Ishikawa (cell line): ENCODE measurements around the gene SLC2A14.

Source experiments
- CEBPB ChIP-seq: IDR thresholded peaks from 2 replicates; pipeline ENCODE4 v1.6.1; 2012
- CREB1 ChIP-seq: IDR thresholded peaks from 2 replicates; pipeline ENCODE4 v1.6.1; 2012; ENCODE audit warnings: low read depth
- EGR1 ChIP-seq: IDR thresholded peaks from 2 replicates; pipeline ENCODE4 v1.6.1; 2012
- EP300 ChIP-seq: IDR thresholded peaks from 2 replicates; pipeline ENCODE4 v1.6.1; 2012; ENCODE audit warnings: borderline replicate concordance
- FOXM1 ChIP-seq: IDR thresholded peaks from 2 replicates; pipeline ENCODE4 v1.6.1; 2012; ENCODE audit warnings: low read depth, borderline replicate concordance
- NFIC ChIP-seq: IDR thresholded peaks from 2 replicates; pipeline ENCODE4 v1.6.1; 2012
- RAD21 ChIP-seq: IDR thresholded peaks from 2 replicates; pipeline ENCODE4 v1.6.1; 2012; ENCODE audit warnings: low read depth
- TAF1 ChIP-seq: IDR thresholded peaks from 2 replicates; pipeline ENCODE4 v1.6.1; 2012; ENCODE audit warnings: low read depth, mild to moderate bottlenecking
- TCF12 ChIP-seq: IDR thresholded peaks from 2 replicates; pipeline ENCODE4 v1.6.1; 2012; ENCODE audit warnings: low read depth
- TEAD4 ChIP-seq: IDR thresholded peaks from 2 replicates; pipeline ENCODE4 v1.6.1; 2012
- YY1 ChIP-seq: IDR thresholded peaks from 2 replicates; pipeline ENCODE4 v1.6.1; 2012; ENCODE audit warnings: low read depth
- ZBTB7A ChIP-seq: IDR thresholded peaks from 2 replicates; pipeline ENCODE4 v1.6.1; 2012; ENCODE audit warnings: low read depth
- TF ChIP-seq, protein P1 (sequence below): IDR thresholded peaks from 2 replicates; pipeline ENCODE4 v1.6.1; 2012; ENCODE audit warnings: low read depth, mild to moderate bottlenecking
- TF ChIP-seq, protein P2 (sequence below): IDR thresholded peaks from 2 replicates; pipeline ENCODE4 v1.6.1; 2012
- TF ChIP-seq, protein P3 (sequence below): IDR thresholded peaks from 2 replicates; pipeline ENCODE4 v1.6.1; 2012

SLC2A14 gene

DNA sequence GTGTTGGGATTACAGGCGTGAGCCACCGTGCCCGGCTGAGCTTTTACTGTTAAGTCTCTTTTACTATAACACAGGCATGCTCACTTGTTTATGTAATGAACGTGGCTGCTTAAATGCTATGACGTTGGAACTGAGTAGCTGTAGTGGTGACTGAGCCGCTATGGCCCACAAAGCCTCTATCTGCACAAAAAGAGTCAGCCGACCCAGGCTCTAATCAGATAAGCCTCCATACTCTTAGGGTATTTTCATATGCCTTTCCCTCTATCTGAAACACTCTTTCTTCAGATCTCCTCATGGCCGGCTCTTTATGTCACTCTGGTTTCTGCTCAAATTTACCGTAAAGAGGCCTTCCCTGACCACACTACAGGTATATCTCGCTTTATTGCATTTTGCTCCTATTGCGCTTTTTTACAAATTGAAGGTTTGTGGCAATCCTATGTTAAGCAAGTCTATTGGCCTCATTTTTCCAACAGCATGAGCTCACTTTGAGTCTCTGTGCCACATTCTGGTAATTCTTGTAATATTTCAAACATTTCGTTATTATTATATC is 8.0 kb downstream of the SLC2A14 start:
- TF ChIP-seq, protein P1, sequence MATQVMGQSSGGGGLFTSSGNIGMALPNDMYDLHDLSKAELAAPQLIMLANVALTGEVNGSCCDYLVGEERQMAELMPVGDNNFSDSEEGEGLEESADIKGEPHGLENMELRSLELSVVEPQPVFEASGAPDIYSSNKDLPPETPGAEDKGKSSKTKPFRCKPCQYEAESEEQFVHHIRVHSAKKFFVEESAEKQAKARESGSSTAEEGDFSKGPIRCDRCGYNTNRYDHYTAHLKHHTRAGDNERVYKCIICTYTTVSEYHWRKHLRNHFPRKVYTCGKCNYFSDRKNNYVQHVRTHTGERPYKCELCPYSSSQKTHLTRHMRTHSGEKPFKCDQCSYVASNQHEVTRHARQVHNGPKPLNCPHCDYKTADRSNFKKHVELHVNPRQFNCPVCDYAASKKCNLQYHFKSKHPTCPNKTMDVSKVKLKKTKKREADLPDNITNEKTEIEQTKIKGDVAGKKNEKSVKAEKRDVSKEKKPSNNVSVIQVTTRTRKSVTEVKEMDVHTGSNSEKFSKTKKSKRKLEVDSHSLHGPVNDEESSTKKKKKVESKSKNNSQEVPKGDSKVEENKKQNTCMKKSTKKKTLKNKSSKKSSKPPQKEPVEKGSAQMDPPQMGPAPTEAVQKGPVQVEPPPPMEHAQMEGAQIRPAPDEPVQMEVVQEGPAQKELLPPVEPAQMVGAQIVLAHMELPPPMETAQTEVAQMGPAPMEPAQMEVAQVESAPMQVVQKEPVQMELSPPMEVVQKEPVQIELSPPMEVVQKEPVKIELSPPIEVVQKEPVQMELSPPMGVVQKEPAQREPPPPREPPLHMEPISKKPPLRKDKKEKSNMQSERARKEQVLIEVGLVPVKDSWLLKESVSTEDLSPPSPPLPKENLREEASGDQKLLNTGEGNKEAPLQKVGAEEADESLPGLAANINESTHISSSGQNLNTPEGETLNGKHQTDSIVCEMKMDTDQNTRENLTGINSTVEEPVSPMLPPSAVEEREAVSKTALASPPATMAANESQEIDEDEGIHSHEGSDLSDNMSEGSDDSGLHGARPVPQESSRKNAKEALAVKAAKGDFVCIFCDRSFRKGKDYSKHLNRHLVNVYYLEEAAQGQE = no peak
- TF ChIP-seq YY1 (no peak), EP300 (no peak), ZBTB7A (no peak), TAF1 (no peak), TEAD4 (no peak), EGR1 (no peak), RAD21 (no peak), NFIC (no peak), FOXM1 (no peak), CREB1 (no peak)
- TF ChIP-seq, protein P2, sequence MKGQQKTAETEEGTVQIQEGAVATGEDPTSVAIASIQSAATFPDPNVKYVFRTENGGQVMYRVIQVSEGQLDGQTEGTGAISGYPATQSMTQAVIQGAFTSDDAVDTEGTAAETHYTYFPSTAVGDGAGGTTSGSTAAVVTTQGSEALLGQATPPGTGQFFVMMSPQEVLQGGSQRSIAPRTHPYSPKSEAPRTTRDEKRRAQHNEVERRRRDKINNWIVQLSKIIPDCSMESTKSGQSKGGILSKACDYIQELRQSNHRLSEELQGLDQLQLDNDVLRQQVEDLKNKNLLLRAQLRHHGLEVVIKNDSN = no peak
- TF ChIP-seq, protein P3, sequence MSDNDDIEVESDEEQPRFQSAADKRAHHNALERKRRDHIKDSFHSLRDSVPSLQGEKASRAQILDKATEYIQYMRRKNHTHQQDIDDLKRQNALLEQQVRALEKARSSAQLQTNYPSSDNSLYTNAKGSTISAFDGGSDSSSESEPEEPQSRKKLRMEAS = no peak

DNA sequence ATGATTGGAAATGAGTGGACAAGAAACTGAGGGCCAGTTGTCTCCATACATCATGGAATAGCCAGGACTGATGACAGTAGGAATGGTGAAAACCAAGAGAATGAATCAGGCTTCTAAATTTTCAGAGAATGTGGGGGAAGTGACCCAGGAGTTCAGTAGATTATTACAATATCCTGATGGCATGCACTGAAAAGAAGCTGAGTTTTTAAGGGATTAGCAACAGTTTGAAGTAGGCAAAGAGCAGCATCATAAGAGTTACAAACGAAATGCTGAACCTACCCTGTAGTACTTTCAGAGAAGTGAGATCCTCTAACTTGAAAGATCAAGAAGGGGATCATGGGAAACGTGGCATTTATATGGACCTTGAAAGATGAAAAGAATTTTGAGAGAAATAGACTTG is 13.2 kb downstream of the SLC2A14 start:
- TF ChIP-seq TCF12 = no peak
- no peak for TF ChIP-seq CEBPB

DNA sequence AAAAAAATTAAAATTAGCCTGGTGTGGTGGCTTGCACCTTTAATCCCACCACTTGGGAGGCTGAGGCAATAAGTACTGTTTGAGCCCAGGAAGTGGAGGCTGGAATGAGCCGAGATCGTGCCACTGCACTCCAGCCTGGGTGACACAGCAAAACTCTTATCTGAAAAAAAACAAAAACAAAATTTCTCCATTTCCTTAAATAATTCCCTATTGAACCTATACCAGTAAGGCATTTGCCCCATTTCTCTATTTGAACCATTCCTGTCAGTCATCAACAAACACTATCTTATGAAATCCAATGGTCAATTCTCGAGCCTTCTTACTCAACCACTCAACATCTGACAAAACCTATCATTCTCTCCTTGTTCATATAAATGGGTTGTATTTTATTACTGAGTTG is 14.7 kb downstream of the SLC2A14 start:
- no peak for TF ChIP-seq EP300
- TF ChIP-seq, protein P1 = no peak
- no peak for TF ChIP-seq TCF12
- no peak for TF ChIP-seq TAF1
- TF ChIP-seq, protein P3 = no peak

DNA sequence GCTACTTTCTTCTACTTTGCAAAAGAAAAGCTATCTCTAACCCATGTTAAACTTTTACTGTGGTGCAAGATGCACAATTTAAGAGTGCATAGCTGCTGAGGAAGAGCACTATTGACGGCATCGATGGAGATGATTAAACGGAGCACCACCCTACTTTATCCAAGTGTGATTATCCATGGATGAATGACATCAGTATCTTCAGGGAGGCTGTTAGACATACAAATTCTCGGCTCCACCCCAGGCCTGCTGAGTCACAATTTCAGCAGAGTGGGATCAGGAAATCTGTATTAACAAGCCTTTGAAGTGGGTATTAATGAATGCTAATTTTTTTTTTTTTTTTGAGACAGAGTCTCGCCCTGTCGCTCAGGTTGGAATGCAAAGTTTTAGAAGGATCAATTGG is 16.2 kb downstream of the SLC2A14 start:
- TF ChIP-seq CEBPB (no peak), CREB1 (no peak), NFIC (no peak), EP300 (no peak), TEAD4 (no peak), TCF12 (no peak), FOXM1 (no peak), RAD21 (no peak), EGR1 (no peak), ZBTB7A (no peak), YY1 (no peak), TAF1 (no peak)
- TF ChIP-seq, protein P2 = no peak
- TF ChIP-seq, protein P1 = no peak
- TF ChIP-seq, protein P3 = no peak

DNA sequence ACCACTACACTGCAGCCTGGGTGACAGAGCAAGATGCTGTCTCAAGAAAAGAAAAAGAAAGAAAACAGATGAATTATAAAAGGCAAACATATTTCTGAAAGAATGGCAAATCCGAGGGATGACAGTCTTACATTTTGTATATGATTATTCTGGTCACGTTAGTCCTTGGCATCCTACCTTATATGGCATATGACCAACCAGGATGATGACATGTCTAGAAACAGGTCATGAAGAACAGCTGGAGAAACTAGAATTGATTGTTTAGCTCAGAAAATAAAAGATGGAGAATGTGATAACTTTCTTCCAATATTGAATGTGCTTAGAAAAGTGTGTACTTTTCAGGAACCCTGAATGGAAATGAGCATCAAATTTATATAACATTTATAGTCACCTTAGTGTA is 19.2 kb downstream of the SLC2A14 start:
- TF ChIP-seq, protein P3 = no peak
- TF ChIP-seq EP300 (no peak), FOXM1 (no peak), TCF12 (no peak), TAF1 (no peak), RAD21 (no peak), TEAD4 (no peak), CEBPB (no peak), ZBTB7A (no peak), YY1 (no peak), CREB1 (no peak), NFIC (no peak)
- TF ChIP-seq, protein P2 = no peak
- TF ChIP-seq, protein P1 = no peak
